GM21825 (cell line): ENCODE data around the gene TLCD1.
"Not testable (repeated sequence)": the region's sequence is repeated elsewhere in the genome, so short reads cannot be mapped to it uniquely, and the experiment has no call there.

Source experiments
- ATAC-seq: cut with Tn5 transposase; IDR thresholded peaks from one replicate; pipeline ENCODE4 v1.9.1; 2021; ENCODE audit warnings: mild to moderate bottlenecking, moderate library complexity; ENCODE audit not compliant: unreplicated experiment

The TLCD1 gene

GRCh38 chr17:28747051-28747691, 21.1 kb upstream of the TLCD1 start:
- ATAC-seq, result no peak

GRCh38 chr17:28746611-28747050, 20.6 kb upstream of the TLCD1 start:
- ATAC-seq, result no peak

GRCh38 chr17:28745786-28746411, 19.9 kb upstream of the TLCD1 start:
- ATAC-seq, result no peak

DNA sequence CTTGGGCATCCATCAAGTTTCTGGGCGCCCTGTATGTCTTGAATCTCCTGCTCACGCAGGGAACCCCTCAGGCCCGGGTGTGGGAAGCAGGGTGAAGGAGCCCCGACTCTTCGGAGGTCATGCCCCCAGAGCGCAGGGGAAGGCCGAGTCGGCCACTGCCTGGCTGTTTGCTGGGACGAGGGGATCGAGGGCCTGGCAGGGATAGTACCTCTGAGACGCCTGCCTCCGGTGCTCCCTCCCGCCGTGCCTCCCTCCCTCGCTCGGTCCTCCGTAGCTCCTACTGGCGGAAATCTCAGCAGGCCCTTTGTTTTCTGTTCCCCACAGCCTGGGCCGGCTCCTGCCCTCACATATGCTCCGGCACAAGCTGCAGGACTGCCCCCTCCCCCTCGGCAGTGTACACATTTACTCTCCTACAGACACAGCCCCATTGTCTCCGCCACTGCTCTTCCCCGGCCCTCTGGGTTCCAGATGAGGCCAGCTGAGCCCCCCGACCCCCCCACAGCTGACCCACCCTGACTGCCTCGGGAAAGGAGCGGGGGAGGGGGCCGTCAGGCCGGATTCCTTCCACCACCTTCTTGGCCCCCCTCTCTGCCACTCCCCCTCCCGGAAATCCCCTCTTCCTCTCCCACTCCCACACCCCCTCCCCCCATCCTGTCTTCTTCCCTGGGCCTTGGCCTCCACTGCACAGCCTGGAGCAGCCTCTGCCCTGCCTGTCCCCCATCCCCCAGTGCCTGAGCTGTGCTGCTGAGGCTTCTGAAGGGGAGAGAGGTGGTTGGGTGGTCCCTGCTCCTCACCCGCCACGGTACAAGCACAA, 19.1 kb upstream of the TLCD1 start:
- no peak for ATAC-seq

DNA sequence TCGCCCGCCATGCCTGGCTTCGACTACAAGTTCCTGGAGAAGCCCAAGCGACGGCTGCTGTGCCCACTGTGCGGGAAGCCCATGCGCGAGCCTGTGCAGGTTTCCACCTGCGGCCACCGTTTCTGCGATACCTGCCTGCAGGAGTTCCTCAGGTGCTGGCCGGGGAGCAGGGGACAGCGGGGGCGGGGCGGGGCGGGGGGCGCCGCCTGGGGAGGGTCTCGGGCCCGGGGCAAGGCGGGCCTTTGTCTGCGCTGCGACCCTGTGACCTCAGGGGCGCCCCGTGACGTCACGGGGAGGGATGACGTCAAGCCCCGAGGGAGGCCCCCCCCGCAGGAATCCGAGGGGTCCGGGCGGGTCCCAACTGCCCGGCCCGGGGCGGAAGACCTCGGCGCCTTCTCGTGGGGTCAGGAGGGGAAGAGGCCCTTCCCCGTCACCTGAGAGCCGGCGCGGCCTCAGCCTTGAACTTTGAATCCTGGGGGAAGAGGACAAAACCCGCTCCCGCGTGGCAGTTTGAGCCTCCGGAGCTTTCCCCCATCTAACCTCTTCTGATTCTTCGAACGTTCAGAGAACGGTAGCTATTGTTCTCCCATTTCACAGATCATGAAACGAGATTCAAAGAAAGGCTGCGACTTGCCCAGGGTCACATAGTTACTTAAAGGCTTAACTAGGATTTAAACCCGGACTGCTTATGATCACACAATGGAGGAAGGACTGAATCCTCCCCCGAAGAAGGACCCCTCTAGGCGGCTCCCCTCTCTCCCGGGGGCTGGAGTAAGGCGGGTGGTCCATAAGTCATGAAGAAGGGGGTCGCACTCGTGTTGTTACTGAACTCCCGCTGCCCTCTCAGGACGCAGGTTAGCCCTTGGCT, 18.3 kb upstream of the TLCD1 start:
- ATAC-seq, result peak; percentile 11

GRCh38 chr17:28743243-28744103, 17.4 kb upstream of the TLCD1 start, which contains the start of gene TRAF4:
Gene TRAF4, plus strand, starts transcription at chr17:28744011. Its CDS starts 102 bp downstream, at chr17:28744113.
- ATAC-seq, result peak; percentile 56

GRCh38 chr17:28741358-28742349, 15.6 kb upstream of the TLCD1 start:
- no peak for ATAC-seq

GRCh38 chr17:28740406-28741357, 14.6 kb upstream of the TLCD1 start:
- ATAC-seq, result no peak

DNA sequence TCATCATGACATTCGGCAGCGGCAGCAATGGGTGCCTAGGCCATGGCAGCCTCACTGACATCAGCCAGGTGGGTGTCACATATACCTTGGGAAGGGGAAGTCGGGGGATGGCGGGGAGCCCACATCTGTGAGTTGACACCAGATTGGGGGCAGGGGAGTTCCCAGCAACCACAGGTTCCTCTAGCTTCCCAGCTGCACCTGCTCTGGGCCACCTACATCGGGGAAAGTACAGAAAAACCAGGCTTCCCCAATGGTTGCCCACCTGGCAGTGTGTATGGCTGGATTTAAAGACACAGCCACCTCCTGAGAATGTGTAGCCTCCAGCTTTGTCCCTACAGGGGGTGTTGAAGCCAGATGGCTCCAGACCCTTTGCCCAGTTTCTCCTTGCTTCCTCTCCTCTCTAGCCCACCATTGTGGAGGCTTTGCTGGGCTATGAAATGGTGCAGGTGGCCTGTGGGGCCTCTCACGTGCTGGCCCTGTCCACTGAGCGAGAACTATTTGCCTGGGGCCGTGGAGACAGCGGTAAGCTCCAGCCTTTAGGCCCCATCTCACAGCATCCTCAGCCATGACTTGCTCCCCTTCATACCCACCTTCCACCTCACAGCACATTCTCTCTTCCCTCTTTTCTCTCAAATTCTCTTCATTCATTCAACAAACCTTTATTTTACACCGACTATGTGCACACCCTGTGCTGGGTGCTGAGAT, 12.8 kb upstream of the TLCD1 start:
- peak; percentile 26 for ATAC-seq

DNA sequence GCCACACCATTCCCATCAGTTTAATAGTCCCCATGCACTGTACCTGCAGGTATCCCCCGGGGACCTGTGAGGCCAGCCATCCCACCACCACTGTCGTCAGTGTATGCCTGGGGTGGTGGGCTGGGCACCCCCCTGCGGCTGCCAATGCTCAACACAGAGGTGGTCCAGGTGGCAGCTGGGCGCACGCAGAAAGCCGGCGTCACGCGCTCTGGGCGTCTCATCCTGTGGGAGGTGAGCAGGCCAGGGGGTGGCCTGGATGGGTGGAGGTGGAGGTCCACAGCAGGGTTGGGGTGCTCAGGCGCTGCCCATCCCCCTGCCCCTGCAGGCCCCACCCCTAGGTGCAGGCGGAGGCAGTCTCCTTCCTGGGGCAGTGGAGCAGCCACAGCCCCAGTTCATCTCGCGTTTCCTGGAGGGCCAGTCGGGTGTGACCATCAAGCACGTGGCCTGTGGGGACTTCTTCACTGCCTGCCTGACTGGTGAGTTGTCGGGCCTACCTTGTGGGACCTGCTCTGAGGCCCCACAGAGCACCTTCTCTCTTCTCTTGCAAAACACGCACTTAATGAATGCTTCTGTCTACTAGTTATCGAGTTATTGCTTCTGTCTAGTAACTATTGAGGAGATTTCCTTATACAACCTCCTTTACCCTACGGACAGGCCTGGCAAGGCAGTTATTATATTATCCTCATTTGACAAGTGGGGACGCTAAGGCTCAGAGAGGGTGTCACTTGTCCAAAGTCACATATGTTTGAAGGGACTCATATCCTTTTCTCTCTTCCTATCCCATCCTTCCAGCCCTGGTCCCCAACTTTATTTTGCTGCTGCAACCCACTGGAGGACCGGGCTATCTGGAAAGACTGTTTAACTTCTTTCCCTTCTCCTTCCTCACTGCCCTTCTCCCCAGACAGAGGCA, 12.0 kb upstream of the TLCD1 start:
- ATAC-seq, result peak; percentile 64

DNA sequence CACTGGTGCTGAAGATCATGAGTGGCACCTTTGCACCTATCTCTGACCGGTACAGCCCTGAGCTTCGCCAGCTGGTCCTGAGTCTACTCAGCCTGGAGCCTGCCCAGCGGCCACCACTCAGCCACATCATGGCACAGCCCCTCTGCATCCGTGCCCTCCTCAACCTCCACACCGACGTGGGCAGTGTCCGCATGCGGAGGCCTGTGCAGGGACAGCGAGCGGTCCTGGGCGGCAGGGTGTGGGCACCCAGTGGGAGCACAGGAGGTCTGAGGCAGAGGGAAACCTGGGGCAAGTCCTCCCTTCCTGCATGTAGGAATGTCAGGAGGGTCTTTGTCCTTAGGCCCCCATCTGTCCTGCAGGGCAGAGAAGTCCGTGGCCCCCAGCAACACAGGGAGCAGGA, 11.3 kb upstream of the TLCD1 start:
- ATAC-seq, result no peak

GRCh38 chr17:28735913-28736769, 10.1 kb upstream of the TLCD1 start:
- not testable (repeated sequence) for ATAC-seq

DNA sequence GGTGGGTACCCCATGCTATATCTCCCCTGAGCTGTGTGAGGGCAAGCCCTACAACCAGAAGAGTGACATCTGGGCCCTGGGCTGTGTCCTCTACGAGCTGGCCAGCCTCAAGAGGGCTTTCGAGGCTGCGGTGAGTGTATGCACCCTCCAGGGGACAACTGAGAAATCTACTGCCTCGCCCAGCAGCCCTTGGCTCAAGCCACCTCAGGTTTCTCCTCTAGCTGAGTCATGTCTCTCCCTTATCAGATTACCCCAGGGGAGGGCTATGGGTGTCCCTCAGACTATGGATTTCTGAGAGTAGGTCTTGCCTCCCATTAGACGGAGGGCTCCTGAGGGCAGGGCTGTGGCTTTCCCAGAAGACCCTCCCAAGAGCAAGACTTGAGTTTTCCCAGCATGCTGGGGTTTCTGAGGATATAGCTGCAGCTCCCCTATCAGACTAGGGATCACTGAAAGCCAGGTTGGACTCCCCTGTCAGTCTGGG, 9.2 kb upstream of the TLCD1 start:
- no peak for ATAC-seq

DNA sequence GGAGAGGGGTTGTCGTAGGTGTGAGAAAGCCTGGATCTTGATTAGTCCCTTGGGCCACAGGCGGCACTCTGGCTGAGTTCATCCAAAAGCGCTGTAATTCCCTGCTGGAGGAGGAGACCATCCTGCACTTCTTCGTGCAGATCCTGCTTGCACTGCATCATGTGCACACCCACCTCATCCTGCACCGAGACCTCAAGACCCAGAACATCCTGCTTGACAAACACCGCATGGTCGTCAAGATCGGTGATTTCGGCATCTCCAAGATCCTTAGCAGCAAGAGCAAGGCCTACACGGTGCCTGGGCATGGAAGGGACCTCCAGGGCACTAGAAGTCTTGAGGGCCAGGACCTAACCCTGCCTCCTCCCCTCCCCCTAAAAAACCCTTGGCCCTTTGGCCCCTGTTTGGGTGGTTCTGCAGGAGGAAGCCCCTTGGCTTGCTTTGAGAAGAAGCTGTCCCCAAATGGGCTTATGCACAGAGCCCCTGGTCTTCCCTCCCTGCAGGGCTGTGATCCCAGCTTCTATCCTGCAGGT, 8.7 kb upstream of the TLCD1 start:
- no peak for ATAC-seq

GRCh38 chr17:28733346-28733745, 7.3 kb upstream of the TLCD1 start:
- ATAC-seq, result no peak
